HepG2 (cell line): ENCODE results near the gene SNRNP25.
A peak's percentile ranks its signal among the peaks of the same experiment; 100 is the strongest.

Experiments
- BHLHE40 ChIP-seq: IDR thresholded peaks from 2 replicates; pipeline ENCODE4 v1.6.1; 2011; ENCODE audit warnings: low read length, improper control_type of control experiment
- CHCHD3 ChIP-seq: sonication (generic); formaldehyde crosslinking; IDR thresholded peaks from 2 replicates; pipeline ENCODE4 v1.8.0; 2022; ENCODE audit warnings: mild to moderate bottlenecking, missing genetic modification reagents, moderate library complexity
- MEIS1 ChIP-seq: sonication (generic); formaldehyde crosslinking; IDR thresholded peaks from 2 replicates; pipeline ENCODE4 v1.9.0; 2021; ENCODE audit warnings: mild to moderate bottlenecking, missing genetic modification reagents, moderate library complexity, borderline replicate concordance
- NBN ChIP-seq: fragments of 450-650 bp; conservative IDR thresholded peaks from 2 replicates; pipeline ENCODE4 v1.6.1; 2017
- NFE2L2 ChIP-seq: fragments of 150-350 bp; IDR thresholded peaks from 2 replicates; pipeline ENCODE4 v1.6.1; 2014; ENCODE audit warnings: low read length
- PHF8 ChIP-seq: sonication (generic); formaldehyde crosslinking; IDR thresholded peaks from 2 replicates; pipeline ENCODE4 v1.5.0; 2020; ENCODE audit warnings: missing genetic modification reagents
- PRPF4 ChIP-seq: fragments of 200-400 bp; formaldehyde crosslinking; IDR thresholded peaks from 2 replicates; pipeline ENCODE4 v1.6.1; 2016; ENCODE audit warnings: low read length, low read depth; ENCODE audit not compliant: poor library complexity, severe bottlenecking
- SRY ChIP-seq: sonication (generic); formaldehyde crosslinking; IDR thresholded peaks from 2 replicates; pipeline ENCODE4 v1.8.0; 2022; ENCODE audit warnings: mild to moderate bottlenecking, missing genetic modification reagents
- TBP ChIP-seq: sonication (generic); formaldehyde crosslinking; IDR thresholded peaks from 2 replicates; pipeline ENCODE4 v1.5.0; 2020; ENCODE audit warnings: missing genetic modification reagents
- U2AF1 ChIP-seq: fragments of 200-400 bp; formaldehyde crosslinking; optimal IDR thresholded peaks from 2 replicates; pipeline ENCODE3; 2017; ENCODE audit warnings: mild to moderate bottlenecking, low read depth, low read length
- YY1 ChIP-seq: IDR thresholded peaks from 2 replicates; pipeline ENCODE4 v1.6.1; 2011; ENCODE audit warnings: low read length, low read depth, moderate library complexity, mild to moderate bottlenecking; ENCODE audit not compliant: insufficient read depth, insufficient replicate concordance
- TF ChIP-seq, protein P1 (sequence below): sonication (generic); formaldehyde crosslinking; IDR thresholded peaks from 2 replicates; pipeline ENCODE4 v1.5.0; 2020; ENCODE audit warnings: mild to moderate bottlenecking, missing genetic modification reagents, moderate library complexity
- TF ChIP-seq, protein P2 (sequence below): sonication (generic); formaldehyde crosslinking; IDR thresholded peaks from 2 replicates; pipeline ENCODE4 v1.4.0; 2020; ENCODE audit warnings: missing genetic modification reagents, borderline replicate concordance

DNA sequence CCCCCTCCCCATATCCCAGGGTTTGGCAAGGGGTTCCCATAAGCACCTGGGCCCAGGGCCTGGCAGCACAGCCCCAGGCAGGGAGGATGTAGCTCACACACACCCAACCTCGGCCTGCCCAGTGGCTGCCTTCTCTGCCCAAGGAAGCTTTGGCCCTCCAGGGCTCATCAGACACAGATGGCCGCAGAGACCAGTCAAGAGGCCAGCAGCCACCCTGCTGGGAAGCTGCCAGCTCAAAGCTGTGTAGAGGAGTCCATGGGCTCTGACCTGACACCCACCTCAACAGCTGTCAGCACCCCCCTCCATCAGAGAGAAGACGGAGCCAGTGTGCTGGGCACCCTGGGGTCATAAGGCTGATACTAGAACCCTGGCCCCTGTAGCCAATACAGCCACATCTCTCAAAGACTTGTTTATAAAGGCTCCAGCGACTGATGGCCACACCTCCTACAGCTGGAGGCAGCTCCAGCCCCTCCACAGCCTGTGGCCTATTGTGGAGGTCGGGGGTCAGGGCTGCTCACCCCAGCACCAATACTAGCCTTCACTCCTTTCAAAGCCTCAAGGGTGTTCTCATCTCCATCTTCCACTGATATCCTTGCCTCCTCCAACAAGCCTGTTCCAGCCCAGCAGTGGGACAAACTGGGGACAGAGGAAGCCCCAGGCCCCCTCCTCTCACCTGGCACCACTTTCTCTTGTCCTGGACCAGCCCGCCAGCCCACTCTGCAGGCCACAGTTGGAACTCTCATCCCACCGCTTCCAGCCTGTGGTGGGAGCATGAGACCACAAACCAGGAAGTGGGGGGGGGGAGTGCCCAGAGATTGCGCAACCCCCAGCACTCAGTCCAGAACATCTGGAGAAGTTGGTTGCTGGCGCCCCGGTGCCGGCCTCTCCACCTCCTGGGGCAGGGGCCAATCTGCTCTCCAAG is 22.2 kb downstream of the SNRNP25 start:
- TF ChIP-seq, protein P1, sequence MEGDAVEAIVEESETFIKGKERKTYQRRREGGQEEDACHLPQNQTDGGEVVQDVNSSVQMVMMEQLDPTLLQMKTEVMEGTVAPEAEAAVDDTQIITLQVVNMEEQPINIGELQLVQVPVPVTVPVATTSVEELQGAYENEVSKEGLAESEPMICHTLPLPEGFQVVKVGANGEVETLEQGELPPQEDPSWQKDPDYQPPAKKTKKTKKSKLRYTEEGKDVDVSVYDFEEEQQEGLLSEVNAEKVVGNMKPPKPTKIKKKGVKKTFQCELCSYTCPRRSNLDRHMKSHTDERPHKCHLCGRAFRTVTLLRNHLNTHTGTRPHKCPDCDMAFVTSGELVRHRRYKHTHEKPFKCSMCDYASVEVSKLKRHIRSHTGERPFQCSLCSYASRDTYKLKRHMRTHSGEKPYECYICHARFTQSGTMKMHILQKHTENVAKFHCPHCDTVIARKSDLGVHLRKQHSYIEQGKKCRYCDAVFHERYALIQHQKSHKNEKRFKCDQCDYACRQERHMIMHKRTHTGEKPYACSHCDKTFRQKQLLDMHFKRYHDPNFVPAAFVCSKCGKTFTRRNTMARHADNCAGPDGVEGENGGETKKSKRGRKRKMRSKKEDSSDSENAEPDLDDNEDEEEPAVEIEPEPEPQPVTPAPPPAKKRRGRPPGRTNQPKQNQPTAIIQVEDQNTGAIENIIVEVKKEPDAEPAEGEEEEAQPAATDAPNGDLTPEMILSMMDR = peak; percentile 72
- TF ChIP-seq PRPF4 (no peak), U2AF1 (no peak), MEIS1 (CRISPR knock-in tag) (no peak; the same call in 1 of the 2 replicates), NFE2L2 (no peak), SRY (CRISPR knock-in tag) (no peak; the same call in 1 of the 2 replicates), NBN (no peak), TBP (CRISPR knock-in tag) (no peak), YY1 (no peak), PHF8 (CRISPR knock-in tag) (no peak), BHLHE40 (no peak), CHCHD3 (CRISPR knock-in tag) (no peak)
- TF ChIP-seq, protein P2, sequence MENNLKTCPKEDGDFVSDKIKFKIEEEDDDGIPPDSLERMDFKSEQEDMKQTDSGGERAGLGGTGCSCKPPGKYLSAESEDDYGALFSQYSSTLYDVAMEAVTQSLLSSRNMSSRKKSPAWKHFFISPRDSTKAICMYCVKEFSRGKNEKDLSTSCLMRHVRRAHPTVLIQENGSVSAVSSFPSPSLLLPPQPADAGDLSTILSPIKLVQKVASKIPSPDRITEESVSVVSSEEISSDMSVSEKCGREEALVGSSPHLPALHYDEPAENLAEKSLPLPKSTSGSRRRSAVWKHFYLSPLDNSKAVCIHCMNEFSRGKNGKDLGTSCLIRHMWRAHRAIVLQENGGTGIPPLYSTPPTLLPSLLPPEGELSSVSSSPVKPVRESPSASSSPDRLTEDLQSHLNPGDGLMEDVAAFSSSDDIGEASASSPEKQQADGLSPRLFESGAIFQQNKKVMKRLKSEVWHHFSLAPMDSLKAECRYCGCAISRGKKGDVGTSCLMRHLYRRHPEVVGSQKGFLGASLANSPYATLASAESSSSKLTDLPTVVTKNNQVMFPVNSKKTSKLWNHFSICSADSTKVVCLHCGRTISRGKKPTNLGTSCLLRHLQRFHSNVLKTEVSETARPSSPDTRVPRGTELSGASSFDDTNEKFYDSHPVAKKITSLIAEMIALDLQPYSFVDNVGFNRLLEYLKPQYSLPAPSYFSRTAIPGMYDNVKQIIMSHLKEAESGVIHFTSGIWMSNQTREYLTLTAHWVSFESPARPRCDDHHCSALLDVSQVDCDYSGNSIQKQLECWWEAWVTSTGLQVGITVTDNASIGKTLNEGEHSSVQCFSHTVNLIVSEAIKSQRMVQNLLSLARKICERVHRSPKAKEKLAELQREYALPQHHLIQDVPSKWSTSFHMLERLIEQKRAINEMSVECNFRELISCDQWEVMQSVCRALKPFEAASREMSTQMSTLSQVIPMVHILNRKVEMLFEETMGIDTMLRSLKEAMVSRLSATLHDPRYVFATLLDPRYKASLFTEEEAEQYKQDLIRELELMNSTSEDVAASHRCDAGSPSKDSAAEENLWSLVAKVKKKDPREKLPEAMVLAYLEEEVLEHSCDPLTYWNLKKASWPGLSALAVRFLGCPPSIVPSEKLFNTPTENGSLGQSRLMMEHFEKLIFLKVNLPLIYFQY (CRISPR knock-in tag) = no peak
